GM10266 (cell line): Measurements from ENCODE around the gene OGFRL1.

ENCODE experiments used
- DNase-seq: peaks from one replicate; pipeline ENCODE4 v3.0.0; 2012; ENCODE audit errors: extremely low spot score
- TF ChIP-seq, protein P1 (sequence below): IDR thresholded peaks from 2 replicates; pipeline ENCODE4 v1.5.1; 2012; ENCODE audit warnings: mild to moderate bottlenecking, low read depth; ENCODE audit not compliant: control insufficient read depth, insufficient read depth; ENCODE audit errors: missing control alignments

Gene OGFRL1

DNA sequence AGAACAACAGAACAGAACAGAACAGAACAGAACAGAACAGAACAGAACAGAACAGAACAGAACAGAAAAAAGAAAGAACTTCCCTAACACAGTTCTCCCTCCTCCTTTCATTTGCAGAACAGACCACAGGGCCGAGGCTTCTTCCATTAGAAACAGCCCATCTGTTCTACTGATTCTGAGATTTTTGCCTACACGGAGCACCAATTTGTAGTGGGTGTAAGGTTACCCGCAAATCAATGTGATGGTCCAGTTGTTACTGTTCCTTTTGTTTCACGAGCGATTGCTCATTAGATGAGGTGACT is 734 bp upstream of the OGFRL1 start:
- DNase-seq = no peak

GRCh38 chr6:71289039-71289801 is 609 bp downstream of the OGFRL1 start:
- TF ChIP-seq, protein P1, sequence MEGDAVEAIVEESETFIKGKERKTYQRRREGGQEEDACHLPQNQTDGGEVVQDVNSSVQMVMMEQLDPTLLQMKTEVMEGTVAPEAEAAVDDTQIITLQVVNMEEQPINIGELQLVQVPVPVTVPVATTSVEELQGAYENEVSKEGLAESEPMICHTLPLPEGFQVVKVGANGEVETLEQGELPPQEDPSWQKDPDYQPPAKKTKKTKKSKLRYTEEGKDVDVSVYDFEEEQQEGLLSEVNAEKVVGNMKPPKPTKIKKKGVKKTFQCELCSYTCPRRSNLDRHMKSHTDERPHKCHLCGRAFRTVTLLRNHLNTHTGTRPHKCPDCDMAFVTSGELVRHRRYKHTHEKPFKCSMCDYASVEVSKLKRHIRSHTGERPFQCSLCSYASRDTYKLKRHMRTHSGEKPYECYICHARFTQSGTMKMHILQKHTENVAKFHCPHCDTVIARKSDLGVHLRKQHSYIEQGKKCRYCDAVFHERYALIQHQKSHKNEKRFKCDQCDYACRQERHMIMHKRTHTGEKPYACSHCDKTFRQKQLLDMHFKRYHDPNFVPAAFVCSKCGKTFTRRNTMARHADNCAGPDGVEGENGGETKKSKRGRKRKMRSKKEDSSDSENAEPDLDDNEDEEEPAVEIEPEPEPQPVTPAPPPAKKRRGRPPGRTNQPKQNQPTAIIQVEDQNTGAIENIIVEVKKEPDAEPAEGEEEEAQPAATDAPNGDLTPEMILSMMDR = no peak

More for the DNA sequence above, 734 bp upstream of the OGFRL1 start:
- TF ChIP-seq, protein P1 = no peak

GRCh38 chr6:71289802-71290175 is 1.2 kb downstream of the OGFRL1 start:
- no peak for DNase-seq
- TF ChIP-seq, protein P1 = no peak

More at GRCh38 chr6:71289039-71289801, 609 bp downstream of the OGFRL1 start:
- DNase-seq = no peak

- no peak for DNase-seq
- TF ChIP-seq, protein P1 = no peak
Observed at GRCh38 chr6:71290611-71291010, 2.0 kb downstream of the OGFRL1 start.

GRCh38 chr6:71292001-71292400 is 3.4 kb downstream of the OGFRL1 start:
- no peak for DNase-seq
- TF ChIP-seq, protein P1 = no peak

- DNase-seq = no peak
- TF ChIP-seq, protein P1 = no peak
Observed at GRCh38 chr6:71294121-71294523, 5.5 kb downstream of the OGFRL1 start.

DNA sequence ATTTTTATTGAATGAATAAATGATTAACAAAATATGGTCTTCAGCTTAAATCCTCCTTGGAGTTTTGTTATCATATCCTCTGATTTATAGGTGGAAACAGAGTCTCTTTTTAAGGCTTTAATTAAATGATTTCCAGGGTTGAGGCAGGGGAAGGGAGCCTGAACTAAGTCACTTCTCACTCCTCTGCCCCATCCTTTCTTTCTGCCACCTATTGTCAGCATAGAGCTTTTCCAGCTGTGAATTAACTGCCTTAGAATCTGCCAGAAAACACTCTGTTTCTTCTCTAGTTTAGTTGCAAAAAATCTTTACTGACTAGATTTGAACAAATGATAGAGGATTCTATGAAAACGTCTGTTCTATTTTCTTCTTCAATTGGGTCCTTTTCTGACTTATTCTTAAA is 9.8 kb downstream of the OGFRL1 start:
- DNase-seq = no peak
- TF ChIP-seq, protein P1 = no peak
